Upper lobe of right lung (tissue), 1 donor: ENCODE data around the gene HS3ST1. TPM values are rescaled to one million over a fixed set of nuclear protein-coding genes. Genes with fewer than 3 reads are reported as not detected.
A peak's percentile ranks its signal among the peaks of the same experiment; 100 is the strongest.

Source experiments
- ATAC-seq: fragments of 200-7000 bp; cut with Tn5 transposase; one replicate; pipeline ENCODE4 v1.9.1; 2020; ENCODE audit warnings: mild to moderate bottlenecking, moderate library complexity
- DNase-seq: peaks from one replicate; pipeline ENCODE4 v3.0.0-alpha.2; 2020
- H3K27ac ChIP-seq: fragments of 200-600 bp; one replicate; pipeline ENCODE4 v1.8.0; 2022
- H3K27me3 ChIP-seq: fragments of 200-600 bp; one replicate; pipeline ENCODE4 v1.8.0; 2022; ENCODE audit warnings: mild to moderate bottlenecking
- H3K36me3 ChIP-seq: fragments of 200-600 bp; one replicate; pipeline ENCODE4 v1.8.0; 2022
- H3K4me1 ChIP-seq: fragments of 200-600 bp; one replicate; pipeline ENCODE4 v1.8.0; 2022
- H3K4me3 ChIP-seq: fragments of 200-600 bp; one replicate; pipeline ENCODE4 v1.8.0; 2022; ENCODE audit warnings: mild to moderate bottlenecking
- H3K9me3 ChIP-seq: fragments of 200-600 bp; one replicate; pipeline ENCODE4 v1.8.0; 2022
- intact Hi-C: fragments of 100-400 bp; cut with DNase I; formaldehyde crosslinking; loops from one replicate; pipeline ENCODE4 v1.11.0; 2022
- total RNA-seq: library from RNA; stranded (reverse); fragmentation: NEBNext Ultra II Directional; extraction: Animal tissue kit (Norgen Biotek cat#: 25700); gene quantifications from one replicate; pipeline ENCODE4 v1.2.1, GENCODE V29; 2021
- TF ChIP-seq, protein P1 (sequence below): fragments of 200-600 bp; IDR thresholded peaks from one replicate; pipeline ENCODE4 v1.8.0; 2022; ENCODE audit warnings: antibody characterized with exemption
- donor health status: DM: no; HTN: yes; CAD: no; lungs with severe emphysema.

The HS3ST1 gene
- total RNA-seq, 1 donor from 2014 or later = 1.5 TPM

DNA sequence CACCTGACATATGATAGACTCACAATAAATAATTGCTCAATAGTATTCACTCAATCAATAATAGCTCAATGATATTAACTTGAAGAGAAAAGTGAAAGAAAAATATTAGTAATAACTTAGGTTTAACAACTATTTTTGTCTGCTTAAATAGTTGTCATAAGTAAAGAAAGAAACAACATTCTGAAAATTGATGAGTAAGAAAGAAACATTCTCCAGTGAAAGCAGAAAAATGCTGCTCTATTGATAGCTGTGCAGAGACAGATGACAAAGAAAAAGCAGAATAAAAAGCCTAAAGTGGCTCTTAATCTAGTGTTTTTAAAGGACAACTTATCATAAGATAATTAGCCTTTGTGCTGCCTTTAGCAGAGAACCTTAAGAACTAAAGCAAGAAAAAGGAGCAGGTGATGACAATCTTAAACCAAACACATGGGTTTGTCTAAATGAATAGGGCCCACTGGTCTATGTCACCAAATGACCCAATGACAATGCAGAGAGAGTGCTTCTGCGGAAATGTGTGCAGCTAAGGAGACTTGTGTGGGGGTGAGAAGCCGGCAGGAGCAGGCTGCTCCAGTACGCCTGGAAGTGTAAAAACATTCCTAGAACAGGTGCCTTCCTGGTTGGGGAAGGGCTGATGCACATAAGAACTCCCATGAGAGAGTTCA is 13.2 kb downstream of the HS3ST1 start:
- Histone ChIP-seq H3K27ac (no peak overlapping the region), H3K36me3 (no peaks in the 10 kb centered on the region), H3K4me1 (no peaks in the 10 kb centered on the region), H3K27me3 (no peaks in the 10 kb centered on the region), H3K4me3 (no peak overlapping the region), H3K9me3 (no peaks in the 10 kb centered on the region)
- no peak for ATAC-seq
- intact Hi-C loops = no loop called here
- TF ChIP-seq, protein P1, sequence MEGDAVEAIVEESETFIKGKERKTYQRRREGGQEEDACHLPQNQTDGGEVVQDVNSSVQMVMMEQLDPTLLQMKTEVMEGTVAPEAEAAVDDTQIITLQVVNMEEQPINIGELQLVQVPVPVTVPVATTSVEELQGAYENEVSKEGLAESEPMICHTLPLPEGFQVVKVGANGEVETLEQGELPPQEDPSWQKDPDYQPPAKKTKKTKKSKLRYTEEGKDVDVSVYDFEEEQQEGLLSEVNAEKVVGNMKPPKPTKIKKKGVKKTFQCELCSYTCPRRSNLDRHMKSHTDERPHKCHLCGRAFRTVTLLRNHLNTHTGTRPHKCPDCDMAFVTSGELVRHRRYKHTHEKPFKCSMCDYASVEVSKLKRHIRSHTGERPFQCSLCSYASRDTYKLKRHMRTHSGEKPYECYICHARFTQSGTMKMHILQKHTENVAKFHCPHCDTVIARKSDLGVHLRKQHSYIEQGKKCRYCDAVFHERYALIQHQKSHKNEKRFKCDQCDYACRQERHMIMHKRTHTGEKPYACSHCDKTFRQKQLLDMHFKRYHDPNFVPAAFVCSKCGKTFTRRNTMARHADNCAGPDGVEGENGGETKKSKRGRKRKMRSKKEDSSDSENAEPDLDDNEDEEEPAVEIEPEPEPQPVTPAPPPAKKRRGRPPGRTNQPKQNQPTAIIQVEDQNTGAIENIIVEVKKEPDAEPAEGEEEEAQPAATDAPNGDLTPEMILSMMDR = no peak
- DNase-seq = no peak

DNA sequence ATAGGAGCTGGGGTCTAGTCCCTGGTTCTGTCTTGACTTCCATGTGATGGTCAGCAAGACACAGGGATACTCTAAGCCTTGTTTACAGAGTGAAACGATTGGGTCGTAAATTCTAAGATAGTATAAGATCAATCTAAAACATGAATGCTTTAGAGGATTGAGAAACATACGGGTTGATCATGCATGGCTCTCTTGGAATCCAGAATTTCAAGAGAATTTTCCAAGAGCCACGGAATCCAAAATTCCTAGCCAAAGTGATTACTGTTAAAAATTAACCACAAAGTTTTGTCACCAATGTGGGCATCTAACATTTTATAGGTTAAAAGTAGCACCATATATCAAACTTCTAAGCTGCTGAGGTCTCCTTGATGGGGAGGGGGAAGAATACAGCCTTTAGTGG is 16.5 kb downstream of the HS3ST1 start:
- Histone ChIP-seq H3K27ac (no peak overlapping the region), H3K27me3 (no peaks in the 10 kb centered on the region), H3K36me3 (no peaks in the 10 kb centered on the region), H3K9me3 (no peaks in the 10 kb centered on the region), H3K4me1 (no peaks in the 10 kb centered on the region), H3K4me3 (no peak overlapping the region)
- ATAC-seq (no peak), DNase-seq (no peak)
- intact Hi-C loops = no loop called here
- TF ChIP-seq, protein P1 = no peak

DNA sequence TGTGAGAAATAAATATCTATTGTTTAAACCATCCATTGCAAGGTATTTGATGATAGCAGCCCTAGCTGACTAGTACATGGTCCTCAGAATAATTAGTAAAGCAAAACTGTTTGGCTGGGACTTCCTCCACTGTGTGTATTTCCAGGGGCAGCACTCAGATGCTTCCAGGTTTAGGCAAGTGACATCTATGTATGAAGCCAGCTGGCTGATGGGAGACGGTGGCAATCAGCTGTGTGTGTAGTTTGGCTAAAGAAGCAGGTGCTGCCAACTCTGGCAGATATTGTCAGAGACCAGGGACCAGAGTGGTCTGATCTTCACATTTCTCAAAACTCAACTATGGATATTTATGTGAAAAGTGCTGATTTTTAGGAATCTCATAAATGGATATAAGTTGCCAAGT is 19.1 kb downstream of the HS3ST1 start:
- H3K27me3 ChIP-seq = no peaks in the 10 kb centered on the region
- DNase-seq (no peak), ATAC-seq (no peak)
- intact Hi-C loops = no loop called here
- TF ChIP-seq, protein P1 = no peak
- no peak overlapping the region for H3K27ac ChIP-seq
- H3K36me3 ChIP-seq = no peaks in the 10 kb centered on the region
- no peaks in the 10 kb centered on the region for H3K9me3 ChIP-seq
- no peaks in the 10 kb centered on the region for H3K4me1 ChIP-seq
- H3K4me3 ChIP-seq = no peak overlapping the region

DNA sequence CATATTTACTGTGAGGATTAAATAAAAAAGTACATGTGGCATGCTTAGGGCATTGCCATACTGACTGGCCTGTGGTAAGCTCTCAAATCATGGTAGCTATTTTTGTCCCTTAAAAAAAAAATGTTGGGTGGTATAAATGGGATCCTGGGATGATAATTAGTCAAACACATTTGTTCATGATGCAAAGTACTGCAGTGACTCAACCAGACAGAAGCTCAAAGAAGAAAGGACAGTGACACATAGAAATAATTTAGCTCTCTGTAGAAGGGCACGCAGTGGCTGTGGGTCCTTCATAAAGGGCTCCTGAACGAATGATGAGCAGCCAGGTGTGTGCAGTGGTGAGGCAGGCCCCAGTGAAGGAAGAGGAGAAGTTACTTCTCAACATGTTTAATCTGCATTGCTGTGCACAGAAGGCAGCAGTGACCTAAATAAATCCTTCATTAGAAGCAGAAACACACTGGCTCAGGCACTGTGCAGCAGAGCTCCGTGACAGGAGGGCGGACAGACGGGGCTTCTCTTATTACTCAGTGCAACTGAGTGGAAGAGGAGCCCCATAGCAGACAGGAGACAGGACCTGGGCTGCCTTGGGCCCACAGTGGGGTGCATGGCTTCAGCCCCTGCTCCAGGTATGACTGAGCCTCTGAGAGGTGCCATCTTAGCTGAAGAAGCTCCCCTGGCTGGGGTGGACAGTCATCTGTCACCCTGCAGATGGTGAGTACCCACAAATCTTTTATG is 20.3 kb downstream of the HS3ST1 start:
- TF ChIP-seq, protein P1 = no peak
- Histone ChIP-seq H3K4me3 (no peak overlapping the region), H3K27ac (no peak overlapping the region), H3K9me3 (no peaks in the 10 kb centered on the region), H3K27me3 (no peaks in the 10 kb centered on the region), H3K36me3 (no peaks in the 10 kb centered on the region), H3K4me1 (no peaks in the 10 kb centered on the region)
- peak; percentile 26 for ATAC-seq
- DNase-seq = no peak
- intact Hi-C loops = no loop called here

DNA sequence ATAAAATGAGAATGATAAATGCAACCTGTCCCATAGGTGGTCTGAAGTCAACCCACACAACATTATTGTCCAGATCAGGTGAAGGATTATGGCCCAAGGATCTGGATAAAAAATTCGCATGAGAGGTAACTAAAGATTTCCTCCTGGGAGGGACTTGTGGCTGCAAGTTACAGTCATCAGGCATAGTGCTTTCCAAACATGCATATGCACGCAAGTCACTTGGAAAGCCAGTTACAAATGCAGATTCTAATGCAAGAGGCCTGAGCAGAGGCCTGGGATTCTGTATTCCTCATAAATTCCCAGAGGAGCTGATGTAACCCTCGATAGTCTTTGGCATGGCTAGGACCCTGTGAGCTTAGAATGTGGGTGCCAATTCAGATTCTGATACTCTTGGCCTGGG is 21.1 kb downstream of the HS3ST1 start:
- DNase-seq (no peak), ATAC-seq (no peak)
- Histone ChIP-seq H3K27ac (no peak overlapping the region), H3K9me3 (no peaks in the 10 kb centered on the region), H3K4me1 (no peaks in the 10 kb centered on the region), H3K27me3 (no peaks in the 10 kb centered on the region), H3K36me3 (no peaks in the 10 kb centered on the region), H3K4me3 (no peak overlapping the region)
- TF ChIP-seq, protein P1 = no peak
- intact Hi-C loops = no loop called here
